MCF 10A (cell line): ENCODE measurements around the gene MAP9. TPM values are rescaled to one million over a fixed set of nuclear protein-coding genes. Genes with fewer than 3 reads are reported as not detected.
A peak's percentile ranks its signal among the peaks of the same experiment; 100 is the strongest.

Experiments used
- BruUV-seq: library from RNA; stranded (reverse); fragments of 400-500 nt; replicated peaks from 2 replicates; lab custom pipeline; 2021; lab: Mats Ljungman, UMichigan
- CTCF ChIA-PET: fragments of 300-600 bp; sonication (Branson Sonifier 250); formaldehyde crosslinking; extraction: SDS; loops from one replicate; lab custom pipeline; 2021; ENCODE audit warnings: antibody characterized with exemption, inconsistent platforms; lab: Yijun Ruan, JAX
- POLR2A ChIA-PET: fragments of 300-600, 350-650 bp; sonication (Branson Sonifier 250); formaldehyde crosslinking; extraction: SDS; loops from one replicate; lab custom pipeline; 2020; ENCODE audit warnings: antibody characterized with exemption, inconsistent platforms; lab: Yijun Ruan, JAX
- DNase-seq: peaks from one replicate; pipeline ENCODE4 v3.0.0-alpha.2; 2018; ENCODE audit not compliant: unreplicated experiment
- H3K27ac Mint-ChIP-seq: one replicate; pipeline ENCODE4 v1.8.0; 2022; ENCODE audit warnings: mild to moderate bottlenecking, low read depth, mixed read lengths; ENCODE audit not compliant: unreplicated experiment
- H3K27me3 Mint-ChIP-seq: one replicate; pipeline ENCODE4 v1.8.0; 2022; ENCODE audit warnings: mixed read lengths; ENCODE audit not compliant: insufficient read depth, unreplicated experiment
- H3K36me3 Mint-ChIP-seq: one replicate; pipeline ENCODE4 v1.8.0; 2022; ENCODE audit warnings: mild to moderate bottlenecking, moderate library complexity, mixed read lengths; ENCODE audit not compliant: insufficient read depth, unreplicated experiment
- H3K4me1 Mint-ChIP-seq: one replicate; pipeline ENCODE4 v1.8.0; 2022; ENCODE audit warnings: mixed read lengths; ENCODE audit not compliant: insufficient read depth, unreplicated experiment
- H3K4me3 Mint-ChIP-seq: one replicate; pipeline ENCODE4 v1.8.0; 2022; ENCODE audit warnings: mild to moderate bottlenecking, moderate library complexity, mixed read lengths; ENCODE audit not compliant: unreplicated experiment
- H3K9me3 Mint-ChIP-seq: one replicate; pipeline ENCODE4 v1.8.0; 2022; ENCODE audit warnings: mixed read lengths; ENCODE audit not compliant: unreplicated experiment
- intact Hi-C: fragments of 100-400 bp; cut with micrococcal nuclease; formaldehyde crosslinking; loops from 2 replicates; pipeline ENCODE4 v1.14.1; 2022
- total RNA-seq: library from RNA; stranded (reverse); gene quantifications from 2 replicates; pipeline ENCODE4 v1.2.3, GENCODE V29; 2022
- TF ChIP-seq, protein P1 (sequence below): fragments of 200-600 bp; IDR thresholded peaks from one replicate; pipeline ENCODE4 v1.8.0; 2022; ENCODE audit warnings: antibody characterized with exemption, mild to moderate bottlenecking; ENCODE audit not compliant: unreplicated experiment

The MAP9 gene
- total RNA-seq, 1 experiment from 2014 or later: 13.2 TPM

DNA sequence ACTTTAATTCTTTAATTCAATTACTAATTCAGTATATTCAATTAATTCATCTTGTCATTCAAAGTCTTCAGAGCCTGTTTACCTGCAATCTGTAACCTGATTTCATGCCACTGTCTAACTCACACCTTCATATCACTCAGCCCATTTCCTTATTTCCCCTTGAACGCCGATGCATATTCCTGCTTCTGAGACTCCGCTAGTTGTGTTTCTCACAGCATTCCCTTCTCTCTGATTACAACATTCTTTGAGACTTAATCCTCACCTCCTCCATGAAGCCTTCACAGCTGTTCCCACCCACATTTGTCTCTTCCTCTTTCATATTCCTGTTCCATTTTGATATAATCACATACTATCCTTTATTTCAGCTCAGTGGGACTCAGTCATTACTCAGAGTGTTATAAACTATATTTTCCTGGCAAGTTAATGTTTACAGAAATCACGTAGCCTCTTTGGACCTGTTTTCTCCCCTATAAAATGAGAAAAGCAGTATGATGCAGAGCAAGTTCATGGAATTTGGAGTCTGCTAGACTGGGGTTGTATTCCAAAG is 69.0 kb downstream of the MAP9 start:
- peaks cover 26% of the 10 kb centered on the region for H3K4me1 Mint-ChIP-seq
- H3K4me3 Mint-ChIP-seq: no peak overlapping the region
- DNase-seq: no peak
- TF ChIP-seq, protein P1, sequence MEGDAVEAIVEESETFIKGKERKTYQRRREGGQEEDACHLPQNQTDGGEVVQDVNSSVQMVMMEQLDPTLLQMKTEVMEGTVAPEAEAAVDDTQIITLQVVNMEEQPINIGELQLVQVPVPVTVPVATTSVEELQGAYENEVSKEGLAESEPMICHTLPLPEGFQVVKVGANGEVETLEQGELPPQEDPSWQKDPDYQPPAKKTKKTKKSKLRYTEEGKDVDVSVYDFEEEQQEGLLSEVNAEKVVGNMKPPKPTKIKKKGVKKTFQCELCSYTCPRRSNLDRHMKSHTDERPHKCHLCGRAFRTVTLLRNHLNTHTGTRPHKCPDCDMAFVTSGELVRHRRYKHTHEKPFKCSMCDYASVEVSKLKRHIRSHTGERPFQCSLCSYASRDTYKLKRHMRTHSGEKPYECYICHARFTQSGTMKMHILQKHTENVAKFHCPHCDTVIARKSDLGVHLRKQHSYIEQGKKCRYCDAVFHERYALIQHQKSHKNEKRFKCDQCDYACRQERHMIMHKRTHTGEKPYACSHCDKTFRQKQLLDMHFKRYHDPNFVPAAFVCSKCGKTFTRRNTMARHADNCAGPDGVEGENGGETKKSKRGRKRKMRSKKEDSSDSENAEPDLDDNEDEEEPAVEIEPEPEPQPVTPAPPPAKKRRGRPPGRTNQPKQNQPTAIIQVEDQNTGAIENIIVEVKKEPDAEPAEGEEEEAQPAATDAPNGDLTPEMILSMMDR: no peak
- H3K9me3 Mint-ChIP-seq: no peaks in the 10 kb centered on the region
- H3K27ac Mint-ChIP-seq: no peak overlapping the region
- no peaks in the 10 kb centered on the region for H3K27me3 Mint-ChIP-seq
- ChIA-PET POLR2A (no interaction called here), CTCF (no interaction called here)
- intact Hi-C loops: no loop called here
- no TSS peak for BruUV-seq
- H3K36me3 Mint-ChIP-seq: no peaks in the 10 kb centered on the region

DNA sequence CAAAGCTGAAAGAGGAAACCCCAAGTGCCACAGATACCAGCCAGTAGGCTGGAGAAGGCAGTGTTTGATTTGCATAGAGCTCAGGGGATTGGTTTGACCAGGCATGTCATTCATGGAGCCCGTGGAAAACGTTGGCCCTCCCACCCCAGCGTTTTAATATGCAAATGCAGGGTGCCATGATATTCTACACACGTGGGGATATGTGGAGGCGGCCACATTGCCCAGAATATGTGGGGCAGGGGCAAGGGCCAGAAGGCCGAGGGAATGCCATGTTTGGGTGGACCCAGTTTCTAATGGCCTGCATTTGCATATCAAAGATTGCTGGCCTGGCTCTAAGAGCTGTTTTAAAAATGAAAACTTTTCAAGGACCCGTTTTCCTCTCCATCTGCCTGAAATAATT is 71.1 kb downstream of the MAP9 start:
- Mint-ChIP-seq H3K27me3 (no peaks in the 10 kb centered on the region), H3K9me3 (no peaks in the 10 kb centered on the region), H3K4me1 (peaks cover 26% of the 10 kb centered on the region), H3K4me3 (no peak overlapping the region), H3K36me3 (no peaks in the 10 kb centered on the region), H3K27ac (peak overlapping the region; percentile 88)
- intact Hi-C loops: no loop called here
- DNase-seq: no peak
- TF ChIP-seq, protein P1: no peak
- CTCF ChIA-PET: no interaction called here
- BruUV-seq: no TSS peak
- POLR2A ChIA-PET: no interaction called here

DNA sequence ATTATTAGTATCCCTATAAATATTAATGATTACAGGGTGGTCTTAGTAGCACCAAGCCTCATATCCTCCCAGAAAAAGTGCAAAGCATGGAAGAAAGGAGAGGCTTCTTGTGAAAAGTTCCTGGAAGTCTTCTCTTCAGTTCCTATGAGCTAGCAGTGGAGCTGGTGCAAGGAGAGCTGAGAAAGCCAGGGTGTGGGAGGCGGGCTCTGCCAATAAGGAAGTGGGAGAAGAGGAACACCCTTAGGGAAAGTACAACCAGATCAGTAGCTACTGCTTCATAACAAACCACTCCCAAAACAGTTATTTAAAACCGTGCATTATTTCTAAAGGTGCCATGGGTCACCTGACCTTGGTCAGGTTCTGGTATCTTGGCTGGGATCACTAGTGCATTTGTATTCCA is 72.4 kb downstream of the MAP9 start:
- H3K4me3 Mint-ChIP-seq: no peak overlapping the region
- intact Hi-C loops: no loop called here
- H3K27ac Mint-ChIP-seq: peak overlapping the region; percentile 88
- peaks cover 26% of the 10 kb centered on the region for H3K4me1 Mint-ChIP-seq
- no TSS peak for BruUV-seq
- H3K36me3 Mint-ChIP-seq: no peaks in the 10 kb centered on the region
- no peaks in the 10 kb centered on the region for H3K27me3 Mint-ChIP-seq
- H3K9me3 Mint-ChIP-seq: no peaks in the 10 kb centered on the region
- DNase-seq: peak; percentile 43
- POLR2A ChIA-PET: interaction anchor here (0.6 to 1.1 kb wide), 5 partner anchors 9 to 56 kb away, joined by 3 read pairs; no protein-coding TSS in a partner anchor
- CTCF ChIA-PET: interaction anchor here (0.7 kb wide), 1 partner anchor 116 kb away, joined by 3 read pairs; no protein-coding TSS in a partner anchor
- TF ChIP-seq, protein P1: no peak

DNA sequence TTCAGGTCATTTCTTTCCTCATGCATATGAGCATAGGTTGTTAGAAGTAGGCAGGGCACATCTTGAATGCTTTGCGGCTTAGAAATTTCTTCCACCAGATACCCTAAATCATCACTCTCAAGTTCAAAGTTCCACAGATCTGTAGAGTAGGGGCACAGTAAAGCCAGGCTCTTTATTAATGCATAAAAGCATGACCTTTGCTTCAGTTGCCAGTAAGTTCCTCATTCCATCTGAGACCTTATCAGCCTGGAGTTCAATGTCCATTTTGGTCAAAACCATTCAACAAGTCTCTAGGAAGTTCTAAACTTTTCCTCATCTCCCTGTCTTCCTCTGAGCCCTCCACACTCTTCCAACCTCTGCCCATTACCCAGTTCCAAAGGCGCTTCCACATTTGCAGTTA is 77.7 kb downstream of the MAP9 start:
- Mint-ChIP-seq H3K27me3 (no peaks in the 10 kb centered on the region), H3K27ac (no peak overlapping the region), H3K9me3 (no peaks in the 10 kb centered on the region), H3K4me3 (no peak overlapping the region), H3K4me1 (peaks cover under 1% of the 10 kb centered on the region), H3K36me3 (no peaks in the 10 kb centered on the region)
- POLR2A ChIA-PET: no interaction called here
- CTCF ChIA-PET: no interaction called here
- DNase-seq: no peak
- intact Hi-C loops: no loop called here
- TF ChIP-seq, protein P1: no peak
- no TSS peak for BruUV-seq

Other genes with a start within 250 kb of the MAP9 start
- gene NPY2R, start 168.3 kb downstream of the MAP9 start, total RNA-seq: not detected in 2 replicates